Keratinocyte (primary cell): Measurements from ENCODE around the gene NBEAL2. TPM values are rescaled to one million over a fixed set of nuclear protein-coding genes. Genes with fewer than 3 reads are reported as not detected.

Source experiments
- DNase-seq: peaks from one replicate; pipeline ENCODE4 v3.0.0-alpha.2; 2011; ENCODE audit warnings: low read depth, missing footprints, low spot score
- FAIRE-seq: peaks from 2 replicates; lab custom pipeline; 2011; peaks lifted over from hg19 to GRCh38; lab: Jason Lieb, UNC
- H2AFZ ChIP-seq: 2 replicates; pipeline ENCODE4 v1.6.0; 2012; ENCODE audit warnings: low read length, control low read depth, inconsistent platforms; ENCODE audit not compliant: control insufficient read depth
- H3K27ac ChIP-seq: 2 replicates; pipeline ENCODE4 v1.5.1; 2011; ENCODE audit warnings: low read length; ENCODE audit not compliant: control insufficient read depth, insufficient read depth
- H3K27me3 ChIP-seq: 3 replicates; pipeline ENCODE4 v1.6.0; 2011; ENCODE audit warnings: low read length; ENCODE audit not compliant: control insufficient read depth, insufficient read depth; ENCODE audit errors: extremely low read depth
- H3K36me3 ChIP-seq, 2 experiments: 2 replicates in 1 of 2; 3 replicates in 1 of 2; pipeline ENCODE4 v1.5.1; 2011; ENCODE audit warnings: low read length in 2 of 2, mild to moderate bottlenecking in 1 of 2; ENCODE audit not compliant: control insufficient read depth in 2 of 2, insufficient read depth in 2 of 2; ENCODE audit errors: extremely low read depth in 1 of 2
- H3K4me1 ChIP-seq: 3 replicates; pipeline ENCODE4 v1.5.1; 2011; ENCODE audit warnings: low read length; ENCODE audit not compliant: control insufficient read depth, insufficient read depth; ENCODE audit errors: extremely low read depth
- H3K4me2 ChIP-seq: 3 replicates; pipeline ENCODE4 v1.6.0; 2011; ENCODE audit warnings: low read depth, low read length; ENCODE audit not compliant: control insufficient read depth, insufficient read depth; ENCODE audit errors: extremely low read depth
- H3K4me3 ChIP-seq, 3 experiments: fragments of 200-600 bp in 1 of 3; sonication (generic) in 1 of 3; 2 replicates in 2 of 3; 3 replicates in 1 of 3; pipeline ENCODE4 v1.5.1; 2011 to 2016; ENCODE audit warnings: low read length in 3 of 3, mild to moderate bottlenecking in 3 of 3, control low read depth in 2 of 3, inconsistent platforms in 1 of 3, low read depth in 1 of 3, mixed read lengths in 1 of 3, mixed run types in 1 of 3, moderate library complexity in 1 of 3; ENCODE audit not compliant: control insufficient read depth in 2 of 3, insufficient read depth in 2 of 3; ENCODE audit errors: extremely low read depth in 1 of 3
- H3K79me2 ChIP-seq: 2 replicates; pipeline ENCODE4 v1.6.0; 2012; ENCODE audit warnings: low read length; ENCODE audit not compliant: control insufficient read depth, insufficient read depth
- H3K9ac ChIP-seq: 3 replicates; pipeline ENCODE4 v1.6.0; 2011; ENCODE audit warnings: low read length; ENCODE audit not compliant: control insufficient read depth, insufficient read depth; ENCODE audit errors: extremely low read depth
- H3K9me1 ChIP-seq: 3 replicates; pipeline ENCODE4 v1.6.0; 2011; ENCODE audit warnings: low read length; ENCODE audit not compliant: control insufficient read depth, insufficient read depth; ENCODE audit errors: extremely low read depth
- H3K9me3 ChIP-seq: 2 replicates; pipeline ENCODE4 v1.5.1; 2012; ENCODE audit warnings: low read depth, low read length; ENCODE audit not compliant: control insufficient read depth
- H4K20me1 ChIP-seq: 3 replicates; pipeline ENCODE4 v1.6.0; 2011; ENCODE audit warnings: low read length; ENCODE audit not compliant: control insufficient read depth, insufficient read depth; ENCODE audit errors: extremely low read depth
- CTCF ChIP-seq, 3 experiments: IDR thresholded peaks in 1 of 3; conservative IDR thresholded peaks in 1 of 3; optimal IDR thresholded peaks in 1 of 3; 2 replicates in 2 of 3; 3 replicates in 1 of 3; pipeline versions ENCODE3 to v1.5.1; 2011; ENCODE audit warnings: low read length in 3 of 3, mild to moderate bottlenecking in 3 of 3, moderate library complexity in 2 of 3, control low read depth in 1 of 3, inconsistent platforms in 1 of 3; ENCODE audit not compliant: insufficient read depth in 2 of 3; ENCODE audit errors: extremely low read depth in 1 of 3
- EZH2 ChIP-seq: IDR thresholded peaks from one replicate; pipeline ENCODE4 v1.6.1; 2012; ENCODE audit warnings: inconsistent platforms, mild to moderate bottlenecking, low read length, moderate library complexity
- dilution Hi-C: fragments of 300-500 bp; cut with MboI; formaldehyde crosslinking; loops from one replicate; pipeline ENCODE4 v1.7.0; 2020; ENCODE audit warnings: low sequenced_read_pairs; ENCODE audit not compliant: extremely low pct_ligation_motif_present
- polyA plus RNA-seq, 5 experiments: library from polyadenylated mRNA; depleted of rRNA in 3 of 5; stranded (reverse) in 3 of 5; stranded (forward) in 1 of 5; unstranded in 1 of 5; fragments of >200 nt; gene quantifications; 1 replicate in 1 of 5; 2 replicates in 3 of 5; 3 replicates in 1 of 5; pipeline versions ENCODE4 v1.2.1 to v1.2.3, GENCODE V29; 2011 to 2012; ENCODE audit warnings: missing spikeins in 2 of 5, low read depth in 1 of 5, low replicate concordance in 1 of 5

NBEAL2 gene
- polyA plus RNA-seq, 1 donor (not counting 4 experiments of a cell fraction or from before 2014, with no cell fraction given), result 22.8 TPM

GRCh38 chr3:46942076-46942475 is 37.4 kb upstream of the NBEAL2 start:
- dilution Hi-C loops, result no loop called here
- no peak overlapping the region for H3K4me2 ChIP-seq
- H3K27me3 ChIP-seq, result no peaks in the 10 kb centered on the region
- H3K9me1 ChIP-seq, result peaks cover 4% of the 10 kb centered on the region
- no peak for TF ChIP-seq CTCF (optimal IDR thresholded peaks at IDR 0.05 in 1 of 3, IDR thresholded peaks at IDR 0.05 in 1 of 3, conservative IDR thresholded peaks at IDR 0.05 in 1 of 3; ENCODE audit: extremely low read depth in 1 of 3, insufficient read depth in 2 of 3, low read length in 3 of 3)
- no peak for TF ChIP-seq EZH2
- no peaks in the 10 kb centered on the region for H3K9me3 ChIP-seq
- H3K4me3 ChIP-seq, result no peak overlapping the region
- H2AFZ ChIP-seq, result no peak overlapping the region
- peaks cover 5% of the 10 kb centered on the region for H4K20me1 ChIP-seq
- H3K4me1 ChIP-seq, result peaks cover 53% of the 10 kb centered on the region
- FAIRE-seq (no peak), DNase-seq (no peak)
- peaks cover 17 to 31% of the 10 kb centered on the region in 2 experiments for H3K36me3 ChIP-seq
- no peak overlapping the region for H3K9ac ChIP-seq
- H3K27ac ChIP-seq, result no peak overlapping the region
- peaks cover 68% of the 10 kb centered on the region for H3K79me2 ChIP-seq

GRCh38 chr3:46942481-46943236 is 36.8 kb upstream of the NBEAL2 start:
- Histone ChIP-seq H3K4me3 (no peak overlapping the region), H2AFZ (no peak overlapping the region), H4K20me1 (peaks cover 5% of the 10 kb centered on the region), H3K9me3 (no peaks in the 10 kb centered on the region), H3K27ac (peak overlapping the region; percentile 77), H3K9me1 (peaks cover 4% of the 10 kb centered on the region), H3K27me3 (no peaks in the 10 kb centered on the region), H3K9ac (peak overlapping the region; percentile 53), H3K36me3 (peaks cover 15 to 28% of the 10 kb centered on the region in 2 experiments), H3K79me2 (peaks cover 62% of the 10 kb centered on the region), H3K4me2 (peak overlapping the region; percentile 76), H3K4me1 (peaks cover 58% of the 10 kb centered on the region)
- FAIRE-seq, result no peak
- DNase-seq, result no peak
- dilution Hi-C loops, result no loop called here
- TF ChIP-seq EZH2 (no peak), CTCF (optimal IDR thresholded peaks at IDR 0.05 in 1 of 3, IDR thresholded peaks at IDR 0.05 in 1 of 3, conservative IDR thresholded peaks at IDR 0.05 in 1 of 3; ENCODE audit: extremely low read depth in 1 of 3, insufficient read depth in 2 of 3, low read length in 3 of 3) (no peak)
